ENCODE measurements around the gene BICDL2. TPM values are rescaled to one million over a fixed set of nuclear protein-coding genes. Genes with fewer than 3 reads are reported as not detected.
"Not testable (repeated sequence)": the region's sequence is repeated elsewhere in the genome, so short reads cannot be mapped to it uniquely, and the experiment has no call there.

The BICDL2 gene
- not detected for polyA plus RNA-seq (2013, experiment 1 of 2)
- polyA plus RNA-seq (2013, experiment 2 of 2): not detected

DNA sequence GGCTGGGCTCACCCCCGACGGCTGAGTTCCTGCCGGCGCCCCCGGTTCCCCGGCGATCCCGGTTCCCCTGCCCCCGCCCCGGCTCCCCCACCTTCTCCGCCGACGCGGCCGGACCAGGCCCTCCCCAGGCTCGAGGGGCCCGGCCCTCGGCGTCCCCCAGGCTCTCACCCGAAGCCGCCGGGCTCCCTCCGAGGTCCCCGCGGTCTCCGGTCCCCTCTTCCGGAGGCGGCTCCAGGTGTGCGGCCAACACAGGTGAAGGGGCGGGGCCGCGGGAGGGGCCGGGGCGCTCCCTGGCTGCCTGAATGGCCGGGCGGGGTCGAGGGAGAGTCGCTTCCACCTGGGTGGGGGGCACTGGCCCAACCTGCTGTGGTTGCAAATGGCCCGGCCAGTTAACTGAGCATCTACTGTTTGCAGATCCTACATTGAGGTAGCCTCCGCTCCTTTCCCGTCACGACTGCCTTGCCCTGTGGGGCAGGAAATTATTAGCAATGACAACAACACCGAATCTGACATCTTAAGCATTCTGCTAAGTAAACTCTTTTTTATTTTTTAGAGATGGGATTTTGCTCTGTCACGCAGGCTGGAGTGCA lies at the start of gene BICDL2:
Gene BICDL2, minus strand, starts transcription at position 219 of the 590 bp plus-strand sequence. CDS start 1,448 bp downstream, outside the sequence.
- Histone ChIP-seq H3K27ac (ENCODE audit: low read depth, low read length, severe bottlenecking) (no peak within 1 kb of the TSS), H3K9me3 (ENCODE audit: control insufficient read depth, low read length) (no peaks in the 10 kb centered on the region), H3K4me1 (ENCODE audit: control insufficient read depth, insufficient read depth, low read length, poor library complexity, severe bottlenecking) (no peaks in the 10 kb centered on the region), H3K4me3 (ENCODE audit: extremely low read depth, insufficient read depth, low read length, poor library complexity, severe bottlenecking) (no peak within 1 kb of the TSS), H3K36me3 (ENCODE audit: control insufficient read depth, insufficient read depth, low read length) (no peaks in the 10 kb centered on the region)
- 8 to 12% methylated on average over 28 to 31 of the region's 44 CpGs for WGBS, 2 experiments (ENCODE audit: insufficient coverage in 2 of 2)

GRCh38 chr16:3085868-3086595 lies 49.3 kb upstream of the BICDL2 start:
- 91 to 100% methylated on average over 9 to 10 of the region's 17 CpGs for WGBS, 2 experiments (ENCODE audit: insufficient coverage in 2 of 2)
- Histone ChIP-seq H3K27ac (ENCODE audit: low read depth, low read length, severe bottlenecking) (no peak overlapping the region), H3K4me3 (ENCODE audit: extremely low read depth, insufficient read depth, low read length, poor library complexity, severe bottlenecking) (no peak overlapping the region), H3K4me1 (ENCODE audit: control insufficient read depth, insufficient read depth, low read length, poor library complexity, severe bottlenecking) (peaks cover 8% of the 10 kb centered on the region), H3K36me3 (ENCODE audit: control insufficient read depth, insufficient read depth, low read length) (no peaks in the 10 kb centered on the region), H3K9me3 (ENCODE audit: control insufficient read depth, low read length) (no peaks in the 10 kb centered on the region)

- Histone ChIP-seq H3K27ac (ENCODE audit: low read depth, low read length, severe bottlenecking) (no peak overlapping the region), H3K4me3 (ENCODE audit: extremely low read depth, insufficient read depth, low read length, poor library complexity, severe bottlenecking) (no peak overlapping the region), H3K9me3 (ENCODE audit: control insufficient read depth, low read length) (no peaks in the 10 kb centered on the region), H3K36me3 (ENCODE audit: control insufficient read depth, insufficient read depth, low read length) (no peaks in the 10 kb centered on the region), H3K4me1 (ENCODE audit: control insufficient read depth, insufficient read depth, low read length, poor library complexity, severe bottlenecking) (peaks cover 8% of the 10 kb centered on the region)
- 100% methylated on average over 2 of the region's 7 CpGs; no CpG with 5 or more reads in 1 of the 2 experiments for WGBS, 2 experiments (ENCODE audit: insufficient coverage in 2 of 2)
These were observed 48.4 kb upstream of the BICDL2 start for GRCh38 chr16:3084969-3085670.

- Histone ChIP-seq H3K27ac (ENCODE audit: low read depth, low read length, severe bottlenecking) (no peak overlapping the region), H3K36me3 (ENCODE audit: control insufficient read depth, insufficient read depth, low read length) (no peaks in the 10 kb centered on the region), H3K4me1 (ENCODE audit: control insufficient read depth, insufficient read depth, low read length, poor library complexity, severe bottlenecking) (peaks cover 8% of the 10 kb centered on the region), H3K4me3 (ENCODE audit: extremely low read depth, insufficient read depth, low read length, poor library complexity, severe bottlenecking) (no peak overlapping the region), H3K9me3 (ENCODE audit: control insufficient read depth, low read length) (no peaks in the 10 kb centered on the region)
- WGBS, 2 experiments (ENCODE audit: insufficient coverage in 2 of 2): no CpG with 5 or more reads among the region's 1 CpG
These were observed 47.7 kb upstream of the BICDL2 start for GRCh38 chr16:3084491-3084890.

DNA sequence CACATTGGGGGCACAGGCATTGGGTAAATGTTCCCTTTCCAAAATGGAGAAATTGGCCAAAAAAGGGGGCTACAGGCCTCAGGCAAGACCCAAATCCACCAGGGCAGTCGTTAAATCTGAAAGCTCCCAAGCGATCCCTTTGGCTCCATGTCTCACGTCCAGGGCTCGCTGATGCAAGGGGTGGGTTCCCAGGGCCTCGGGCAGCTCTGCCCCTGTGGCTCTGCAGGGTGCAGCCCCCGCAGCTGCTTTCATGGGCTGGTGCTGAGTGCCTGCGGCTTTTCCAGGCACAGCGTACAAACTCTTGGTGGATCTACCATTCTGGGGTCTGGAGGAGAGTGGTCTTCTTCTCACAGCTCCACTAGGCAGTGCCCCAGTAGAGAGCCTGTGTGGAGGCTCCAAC lies 46.7 kb upstream of the BICDL2 start:
- WGBS, 2 experiments (ENCODE audit: insufficient coverage in 2 of 2): 94% methylated on average over 8 of the region's 8 CpGs

DNA sequence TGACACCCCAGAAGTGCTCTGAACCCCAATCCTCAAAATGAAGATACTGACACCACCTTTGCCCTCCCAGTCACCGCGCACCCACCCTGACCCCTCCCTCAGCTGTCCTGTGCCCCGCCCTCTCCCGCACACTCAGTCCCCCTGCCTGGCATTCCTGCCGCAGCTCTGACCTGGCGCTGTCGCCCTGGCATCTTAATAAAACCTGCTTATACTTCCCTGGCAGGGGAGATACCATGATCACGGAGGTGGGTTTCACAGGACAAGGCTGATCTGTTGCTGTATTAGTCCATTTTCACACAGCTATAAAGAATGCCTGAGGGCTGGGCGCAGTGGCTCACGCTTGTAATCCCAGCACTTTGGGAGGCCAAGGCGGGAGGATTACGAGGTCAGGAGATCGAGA lies 45.2 kb upstream of the BICDL2 start:
- not testable (repeated sequence) for H3K27ac ChIP-seq (ENCODE audit: low read depth, low read length, severe bottlenecking); H3K36me3 ChIP-seq (ENCODE audit: control insufficient read depth, insufficient read depth, low read length); H3K4me3 ChIP-seq (ENCODE audit: extremely low read depth, insufficient read depth, low read length, poor library complexity, severe bottlenecking); H3K9me3 ChIP-seq (ENCODE audit: control insufficient read depth, low read length); H3K4me1 ChIP-seq (ENCODE audit: control insufficient read depth, insufficient read depth, low read length, poor library complexity, severe bottlenecking)
- 93% methylated on average over 13 of the region's 13 CpGs for WGBS, 2 experiments (ENCODE audit: insufficient coverage in 2 of 2)

More for the DNA sequence above, 46.7 kb upstream of the BICDL2 start:
- not testable (repeated sequence) for H3K9me3 ChIP-seq (ENCODE audit: control insufficient read depth, low read length); H3K36me3 ChIP-seq (ENCODE audit: control insufficient read depth, insufficient read depth, low read length); H3K27ac ChIP-seq (ENCODE audit: low read depth, low read length, severe bottlenecking); H3K4me3 ChIP-seq (ENCODE audit: extremely low read depth, insufficient read depth, low read length, poor library complexity, severe bottlenecking); H3K4me1 ChIP-seq (ENCODE audit: control insufficient read depth, insufficient read depth, low read length, poor library complexity, severe bottlenecking)

GRCh38 chr16:3080024-3080423 lies 43.3 kb upstream of the BICDL2 start:
- H3K36me3 ChIP-seq (ENCODE audit: control insufficient read depth, insufficient read depth, low read length): no peaks in the 10 kb centered on the region
- WGBS, 2 experiments (ENCODE audit: insufficient coverage in 2 of 2): 92 to 96% methylated on average over 17 of the region's 17 CpGs
- no peaks in the 10 kb centered on the region for H3K4me1 ChIP-seq (ENCODE audit: control insufficient read depth, insufficient read depth, low read length, poor library complexity, severe bottlenecking)
- no peak overlapping the region for H3K4me3 ChIP-seq (ENCODE audit: extremely low read depth, insufficient read depth, low read length, poor library complexity, severe bottlenecking)
- no peak overlapping the region for H3K27ac ChIP-seq (ENCODE audit: low read depth, low read length, severe bottlenecking)
- H3K9me3 ChIP-seq (ENCODE audit: control insufficient read depth, low read length): no peaks in the 10 kb centered on the region

GRCh38 chr16:3076577-3076976 lies 39.8 kb upstream of the BICDL2 start:
- Histone ChIP-seq H3K9me3 (ENCODE audit: control insufficient read depth, low read length) (no peaks in the 10 kb centered on the region), H3K4me1 (ENCODE audit: control insufficient read depth, insufficient read depth, low read length, poor library complexity, severe bottlenecking) (no peaks in the 10 kb centered on the region), H3K36me3 (ENCODE audit: control insufficient read depth, insufficient read depth, low read length) (no peaks in the 10 kb centered on the region), H3K4me3 (ENCODE audit: extremely low read depth, insufficient read depth, low read length, poor library complexity, severe bottlenecking) (no peak overlapping the region), H3K27ac (ENCODE audit: low read depth, low read length, severe bottlenecking) (no peak overlapping the region)
- WGBS, 2 experiments (ENCODE audit: insufficient coverage in 2 of 2): 25 to 89% methylated on average over 2 to 3 of the region's 6 CpGs

DNA sequence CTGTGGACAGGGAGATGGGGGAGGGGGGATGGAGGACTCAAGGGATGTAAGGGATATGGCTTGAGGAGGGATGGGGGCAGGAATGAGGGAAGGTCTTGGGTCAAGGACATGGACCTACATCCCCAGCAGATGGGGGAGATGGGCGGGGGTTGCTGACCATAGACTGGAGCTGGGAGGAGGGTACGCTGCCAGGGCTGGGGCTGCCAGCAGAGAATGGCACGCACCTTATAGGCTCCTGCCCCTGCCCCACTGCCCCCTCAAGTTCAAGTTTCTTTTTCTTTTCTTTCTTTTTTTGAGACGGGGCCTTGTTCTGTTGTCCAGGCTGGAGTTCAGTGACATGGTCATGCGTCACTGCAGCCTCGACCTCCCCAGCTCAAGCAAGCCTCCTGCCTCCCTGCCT lies 39.2 kb upstream of the BICDL2 start:
- H3K27ac ChIP-seq (ENCODE audit: low read depth, low read length, severe bottlenecking); H3K4me3 ChIP-seq (ENCODE audit: extremely low read depth, insufficient read depth, low read length, poor library complexity, severe bottlenecking); H3K36me3 ChIP-seq (ENCODE audit: control insufficient read depth, insufficient read depth, low read length); H3K9me3 ChIP-seq (ENCODE audit: control insufficient read depth, low read length); H3K4me1 ChIP-seq (ENCODE audit: control insufficient read depth, insufficient read depth, low read length, poor library complexity, severe bottlenecking): not testable (repeated sequence)
- WGBS, 2 experiments (ENCODE audit: insufficient coverage in 2 of 2): 91 to 93% methylated on average over 6 of the region's 6 CpGs

GRCh38 chr16:3075523-3075915 lies 38.8 kb upstream of the BICDL2 start:
- Histone ChIP-seq H3K36me3 (ENCODE audit: control insufficient read depth, insufficient read depth, low read length) (no peaks in the 10 kb centered on the region), H3K27ac (ENCODE audit: low read depth, low read length, severe bottlenecking) (no peak overlapping the region), H3K4me1 (ENCODE audit: control insufficient read depth, insufficient read depth, low read length, poor library complexity, severe bottlenecking) (no peaks in the 10 kb centered on the region), H3K4me3 (ENCODE audit: extremely low read depth, insufficient read depth, low read length, poor library complexity, severe bottlenecking) (no peak overlapping the region), H3K9me3 (ENCODE audit: control insufficient read depth, low read length) (no peaks in the 10 kb centered on the region)
- WGBS, 2 experiments (ENCODE audit: insufficient coverage in 2 of 2): 63 to 72% methylated on average over 8 to 9 of the region's 10 CpGs
